Measurements from ENCODE around the gene TFR2. TPM values are rescaled to one million over a fixed set of nuclear protein-coding genes. Genes with fewer than 3 reads are reported as not detected.

The TFR2 gene
- total RNA-seq, 1 experiment from 2014 or later = 11.8 TPM

DNA sequence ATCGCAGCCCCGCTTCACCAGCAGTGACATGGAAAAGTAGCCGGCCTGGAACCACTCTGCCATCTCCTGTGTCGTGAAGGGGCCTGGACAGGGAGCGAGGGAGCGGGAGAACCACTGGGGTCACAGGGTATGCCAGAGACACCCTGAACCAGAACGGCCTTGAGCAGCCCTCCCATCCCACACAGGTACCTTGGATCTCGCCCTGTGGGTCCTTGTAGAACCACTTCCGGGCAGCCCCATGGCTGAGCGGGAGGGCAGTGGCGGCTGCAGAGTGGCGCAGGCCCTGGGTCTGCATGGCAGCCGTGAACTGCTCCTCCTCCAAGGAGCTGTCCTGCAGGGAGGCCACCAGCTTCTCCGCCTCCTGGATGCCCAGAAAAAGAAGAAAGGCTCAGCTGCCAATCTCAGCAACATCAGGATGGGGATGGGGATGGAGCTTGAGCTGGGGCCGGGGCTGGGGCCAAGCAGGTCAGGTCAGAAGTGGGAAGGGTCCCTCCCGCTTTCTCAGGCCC is 43.2 kb upstream of the TFR2 start:
- ChIA-PET POLR2A (no interaction called here), CTCF (interaction anchor here (0.7 kb wide), 1 partner anchor 9 kb away, joined by 4 read pairs; no protein-coding TSS in a partner anchor), RAD21 (ENCODE audit: low non-redundant PET in 1 of 2, low total read pairs in 2 of 2, uncharacterized antibody in 2 of 2, unreplicated experiment in 2 of 2) (no interaction called here)
- TF ChIP-seq SP1 (IDR thresholded peaks at IDR 0.05; ENCODE audit: low read depth) = no peak
- TF ChIP-seq SIN3A (IDR thresholded peaks at IDR 0.05; ENCODE audit: low read depth) = no peak
- no peak for TF ChIP-seq EGR1 (IDR thresholded peaks at IDR 0.05; ENCODE audit: low read depth)
- no peak for TF ChIP-seq ELF1 (IDR thresholded peaks at IDR 0.05; ENCODE audit: borderline replicate concordance, low read depth)
- no peak for TF ChIP-seq POLR2A (IDR thresholded peaks at IDR 0.05; ENCODE audit: borderline replicate concordance, extremely low read depth, insufficient read depth, insufficient read length)
- no peak for TF ChIP-seq ZFX (IDR thresholded peaks at IDR 0.05)
- TF ChIP-seq, protein P1, sequence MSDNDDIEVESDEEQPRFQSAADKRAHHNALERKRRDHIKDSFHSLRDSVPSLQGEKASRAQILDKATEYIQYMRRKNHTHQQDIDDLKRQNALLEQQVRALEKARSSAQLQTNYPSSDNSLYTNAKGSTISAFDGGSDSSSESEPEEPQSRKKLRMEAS (IDR thresholded peaks at IDR 0.05) = no peak
- TF ChIP-seq, protein P2, sequence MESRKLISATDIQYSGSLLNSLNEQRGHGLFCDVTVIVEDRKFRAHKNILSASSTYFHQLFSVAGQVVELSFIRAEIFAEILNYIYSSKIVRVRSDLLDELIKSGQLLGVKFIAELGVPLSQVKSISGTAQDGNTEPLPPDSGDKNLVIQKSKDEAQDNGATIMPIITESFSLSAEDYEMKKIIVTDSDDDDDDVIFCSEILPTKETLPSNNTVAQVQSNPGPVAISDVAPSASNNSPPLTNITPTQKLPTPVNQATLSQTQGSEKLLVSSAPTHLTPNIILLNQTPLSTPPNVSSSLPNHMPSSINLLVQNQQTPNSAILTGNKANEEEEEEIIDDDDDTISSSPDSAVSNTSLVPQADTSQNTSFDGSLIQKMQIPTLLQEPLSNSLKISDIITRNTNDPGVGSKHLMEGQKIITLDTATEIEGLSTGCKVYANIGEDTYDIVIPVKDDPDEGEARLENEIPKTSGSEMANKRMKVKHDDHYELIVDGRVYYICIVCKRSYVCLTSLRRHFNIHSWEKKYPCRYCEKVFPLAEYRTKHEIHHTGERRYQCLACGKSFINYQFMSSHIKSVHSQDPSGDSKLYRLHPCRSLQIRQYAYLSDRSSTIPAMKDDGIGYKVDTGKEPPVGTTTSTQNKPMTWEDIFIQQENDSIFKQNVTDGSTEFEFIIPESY (IDR thresholded peaks at IDR 0.05; ENCODE audit: extremely low read depth, insufficient replicate concordance, low read length) = no peak
- TF ChIP-seq, protein P3, sequence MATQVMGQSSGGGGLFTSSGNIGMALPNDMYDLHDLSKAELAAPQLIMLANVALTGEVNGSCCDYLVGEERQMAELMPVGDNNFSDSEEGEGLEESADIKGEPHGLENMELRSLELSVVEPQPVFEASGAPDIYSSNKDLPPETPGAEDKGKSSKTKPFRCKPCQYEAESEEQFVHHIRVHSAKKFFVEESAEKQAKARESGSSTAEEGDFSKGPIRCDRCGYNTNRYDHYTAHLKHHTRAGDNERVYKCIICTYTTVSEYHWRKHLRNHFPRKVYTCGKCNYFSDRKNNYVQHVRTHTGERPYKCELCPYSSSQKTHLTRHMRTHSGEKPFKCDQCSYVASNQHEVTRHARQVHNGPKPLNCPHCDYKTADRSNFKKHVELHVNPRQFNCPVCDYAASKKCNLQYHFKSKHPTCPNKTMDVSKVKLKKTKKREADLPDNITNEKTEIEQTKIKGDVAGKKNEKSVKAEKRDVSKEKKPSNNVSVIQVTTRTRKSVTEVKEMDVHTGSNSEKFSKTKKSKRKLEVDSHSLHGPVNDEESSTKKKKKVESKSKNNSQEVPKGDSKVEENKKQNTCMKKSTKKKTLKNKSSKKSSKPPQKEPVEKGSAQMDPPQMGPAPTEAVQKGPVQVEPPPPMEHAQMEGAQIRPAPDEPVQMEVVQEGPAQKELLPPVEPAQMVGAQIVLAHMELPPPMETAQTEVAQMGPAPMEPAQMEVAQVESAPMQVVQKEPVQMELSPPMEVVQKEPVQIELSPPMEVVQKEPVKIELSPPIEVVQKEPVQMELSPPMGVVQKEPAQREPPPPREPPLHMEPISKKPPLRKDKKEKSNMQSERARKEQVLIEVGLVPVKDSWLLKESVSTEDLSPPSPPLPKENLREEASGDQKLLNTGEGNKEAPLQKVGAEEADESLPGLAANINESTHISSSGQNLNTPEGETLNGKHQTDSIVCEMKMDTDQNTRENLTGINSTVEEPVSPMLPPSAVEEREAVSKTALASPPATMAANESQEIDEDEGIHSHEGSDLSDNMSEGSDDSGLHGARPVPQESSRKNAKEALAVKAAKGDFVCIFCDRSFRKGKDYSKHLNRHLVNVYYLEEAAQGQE (IDR thresholded peaks at IDR 0.05; ENCODE audit: low read depth) = no peak
- no peak for TF ChIP-seq EZH2phosphoT487 (IDR thresholded peaks at IDR 0.05; ENCODE audit: borderline replicate concordance)
- TF ChIP-seq, protein P4, sequence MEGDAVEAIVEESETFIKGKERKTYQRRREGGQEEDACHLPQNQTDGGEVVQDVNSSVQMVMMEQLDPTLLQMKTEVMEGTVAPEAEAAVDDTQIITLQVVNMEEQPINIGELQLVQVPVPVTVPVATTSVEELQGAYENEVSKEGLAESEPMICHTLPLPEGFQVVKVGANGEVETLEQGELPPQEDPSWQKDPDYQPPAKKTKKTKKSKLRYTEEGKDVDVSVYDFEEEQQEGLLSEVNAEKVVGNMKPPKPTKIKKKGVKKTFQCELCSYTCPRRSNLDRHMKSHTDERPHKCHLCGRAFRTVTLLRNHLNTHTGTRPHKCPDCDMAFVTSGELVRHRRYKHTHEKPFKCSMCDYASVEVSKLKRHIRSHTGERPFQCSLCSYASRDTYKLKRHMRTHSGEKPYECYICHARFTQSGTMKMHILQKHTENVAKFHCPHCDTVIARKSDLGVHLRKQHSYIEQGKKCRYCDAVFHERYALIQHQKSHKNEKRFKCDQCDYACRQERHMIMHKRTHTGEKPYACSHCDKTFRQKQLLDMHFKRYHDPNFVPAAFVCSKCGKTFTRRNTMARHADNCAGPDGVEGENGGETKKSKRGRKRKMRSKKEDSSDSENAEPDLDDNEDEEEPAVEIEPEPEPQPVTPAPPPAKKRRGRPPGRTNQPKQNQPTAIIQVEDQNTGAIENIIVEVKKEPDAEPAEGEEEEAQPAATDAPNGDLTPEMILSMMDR (IDR thresholded peaks at IDR 0.05 in 2 of 3, conservative IDR thresholded peaks at IDR 0.05 in 1 of 3; ENCODE audit: borderline replicate concordance in 1 of 3, insufficient read depth in 1 of 3, low read depth in 2 of 3, low read length in 2 of 3) = no peak
- BruUV-seq (replicated peaks) = no TSS peak
- Histone ChIP-seq H3K4me2 (ENCODE audit: low read length) (no peak overlapping the region), H3K9me3 (ENCODE audit: control insufficient read depth in 1 of 2, insufficient read depth in 1 of 2, low read depth in 1 of 2, low read length in 2 of 2) (no peaks in the 10 kb centered on the region), H3K27me3 (ENCODE audit: insufficient read depth, low read length) (no peaks in the 10 kb centered on the region), H3K79me2 (ENCODE audit: insufficient read depth, low read length) (peaks cover 23% of the 10 kb centered on the region), H3K36me3 (ENCODE audit: control insufficient read depth in 1 of 2, insufficient read depth in 2 of 2, low read length in 2 of 2) (peaks cover 25 to 45% of the 10 kb centered on the region in 2 experiments; a peak in 3 of 4 replicates), H3K27ac (ENCODE audit: low read depth, low read length) (no peak overlapping the region), H3K9me2 (ENCODE audit: insufficient read depth) (no peaks in the 10 kb centered on the region), H3K4me1 (ENCODE audit: control insufficient read depth in 1 of 2, insufficient read depth in 2 of 2, low read length in 2 of 2) (peaks cover 0 to 5% of the 10 kb centered on the region in 2 experiments; a peak in 1 of 4 replicates), H3K9ac (ENCODE audit: low read length) (no peak overlapping the region), H3K4me3 (replicated peaks in 1 of 2; ENCODE audit: low read depth in 1 of 2, low read length in 2 of 2) (no peak overlapping the region), H2AFZ (ENCODE audit: low read depth, low read length, poor library complexity, severe bottlenecking) (no peak overlapping the region), H4K20me1 (ENCODE audit: insufficient read depth) (no peaks in the 10 kb centered on the region)
- DNase-seq (ENCODE audit: low read depth, low spot score) (no peak), ATAC-seq (no peak)
- intact Hi-C loops (cut with micrococcal nuclease) = no loop called here

Data from HCT116 (cell line).